ENCODE results near the gene PTH1R.

GRCh38 chr3:46875560-46875959, 2.0 kb upstream of the PTH1R start:
- TF ChIP-seq EZH2 (IDR thresholded peaks at IDR 0.05; ENCODE audit: insufficient read depth, poor library complexity, severe bottlenecking) = no peak
- no peak for TF ChIP-seq EZH2phosphoT487 (IDR thresholded peaks at IDR 0.05; ENCODE audit: insufficient read depth, low read depth)
